ENCODE results near the gene LRRC55. TPM values are rescaled to one million over a fixed set of nuclear protein-coding genes. Genes with fewer than 3 reads are reported as not detected.

Gene LRRC55
- total RNA-seq, 6 experiments from 2014 or later = not detected

- Mint-ChIP-seq H3K4me3 (no peak overlapping the region), H3K27ac (no peak overlapping the region), H3K36me3 (ENCODE audit: low read depth) (no peaks in the 10 kb centered on the region)
These were observed 2.1 kb upstream of the LRRC55 start for GRCh38 chr11:57179681-57180080.

GRCh38 chr11:57180081-57180561 lies 1.6 kb upstream of the LRRC55 start:
- no peak overlapping the region for H3K4me3 Mint-ChIP-seq
- no peak for DNase-seq
- H3K27me3 Mint-ChIP-seq (ENCODE audit: insufficient read depth) = peaks cover 34% of the 10 kb centered on the region
- no peaks in the 10 kb centered on the region for H3K4me1 Mint-ChIP-seq (ENCODE audit: low read depth)
- no peaks in the 10 kb centered on the region for H3K9me3 Mint-ChIP-seq
- TF ChIP-seq CTCF (IDR thresholded peaks at IDR 0.05) = no peak
- H3K27ac Mint-ChIP-seq = no peak overlapping the region
- no peaks in the 10 kb centered on the region for H3K36me3 Mint-ChIP-seq (ENCODE audit: low read depth)

More at GRCh38 chr11:57179681-57180080, 2.1 kb upstream of the LRRC55 start:
- Mint-ChIP-seq H3K9me3 (no peaks in the 10 kb centered on the region), H3K4me1 (ENCODE audit: low read depth) (no peaks in the 10 kb centered on the region), H3K27me3 (ENCODE audit: insufficient read depth) (peaks cover 34% of the 10 kb centered on the region)
- TF ChIP-seq CTCF (IDR thresholded peaks at IDR 0.05) = no peak
- no peak for DNase-seq

GRCh38 chr11:57180964-57181363 lies 789 bp upstream of the LRRC55 start:
- no peak for DNase-seq
- H3K4me1 Mint-ChIP-seq (ENCODE audit: low read depth) = no peaks in the 10 kb centered on the region
- no peak overlapping the region for H3K27ac Mint-ChIP-seq
- no peaks in the 10 kb centered on the region for H3K9me3 Mint-ChIP-seq
- TF ChIP-seq CTCF (IDR thresholded peaks at IDR 0.05) = no peak
- H3K27me3 Mint-ChIP-seq (ENCODE audit: insufficient read depth) = peaks cover 34% of the 10 kb centered on the region
- H3K36me3 Mint-ChIP-seq (ENCODE audit: low read depth) = no peaks in the 10 kb centered on the region
- no peak overlapping the region for H3K4me3 Mint-ChIP-seq

- no peak for TF ChIP-seq CTCF (IDR thresholded peaks at IDR 0.05)
- Mint-ChIP-seq H3K9me3 (no peaks in the 10 kb centered on the region), H3K4me3 (no peak overlapping the region), H3K27me3 (ENCODE audit: insufficient read depth) (peaks cover 31% of the 10 kb centered on the region), H3K27ac (no peak overlapping the region), H3K4me1 (ENCODE audit: low read depth) (no peaks in the 10 kb centered on the region), H3K36me3 (ENCODE audit: low read depth) (no peaks in the 10 kb centered on the region)
- DNase-seq = no peak
These were observed 1.1 kb downstream of the LRRC55 start for GRCh38 chr11:57182896-57183295.

- H3K27me3 Mint-ChIP-seq (ENCODE audit: insufficient read depth) = peaks cover 17% of the 10 kb centered on the region
- no peaks in the 10 kb centered on the region for H3K9me3 Mint-ChIP-seq
- no peaks in the 10 kb centered on the region for H3K4me1 Mint-ChIP-seq (ENCODE audit: low read depth)
- no peaks in the 10 kb centered on the region for H3K36me3 Mint-ChIP-seq (ENCODE audit: low read depth)
- no peak overlapping the region for H3K4me3 Mint-ChIP-seq
- no peak for TF ChIP-seq CTCF (IDR thresholded peaks at IDR 0.05)
- no peak overlapping the region for H3K27ac Mint-ChIP-seq
- DNase-seq = no peak
These were observed 8.8 kb downstream of the LRRC55 start for GRCh38 chr11:57190548-57190947.
